Colon (tissue), 2 donors: Measurements from ENCODE around the gene CPNE7.
"Not testable (repeated sequence)": the region's sequence is repeated elsewhere in the genome, so short reads cannot be mapped to it uniquely, and the experiment has no call there.

Experiments used
- FAIRE-seq: peaks from 2 replicates; lab custom pipeline; 2012; peaks lifted over from hg19 to GRCh38; lab: Jason Lieb, UNC
- donor health status: control.
- donor health status: control.

The CPNE7 gene

DNA sequence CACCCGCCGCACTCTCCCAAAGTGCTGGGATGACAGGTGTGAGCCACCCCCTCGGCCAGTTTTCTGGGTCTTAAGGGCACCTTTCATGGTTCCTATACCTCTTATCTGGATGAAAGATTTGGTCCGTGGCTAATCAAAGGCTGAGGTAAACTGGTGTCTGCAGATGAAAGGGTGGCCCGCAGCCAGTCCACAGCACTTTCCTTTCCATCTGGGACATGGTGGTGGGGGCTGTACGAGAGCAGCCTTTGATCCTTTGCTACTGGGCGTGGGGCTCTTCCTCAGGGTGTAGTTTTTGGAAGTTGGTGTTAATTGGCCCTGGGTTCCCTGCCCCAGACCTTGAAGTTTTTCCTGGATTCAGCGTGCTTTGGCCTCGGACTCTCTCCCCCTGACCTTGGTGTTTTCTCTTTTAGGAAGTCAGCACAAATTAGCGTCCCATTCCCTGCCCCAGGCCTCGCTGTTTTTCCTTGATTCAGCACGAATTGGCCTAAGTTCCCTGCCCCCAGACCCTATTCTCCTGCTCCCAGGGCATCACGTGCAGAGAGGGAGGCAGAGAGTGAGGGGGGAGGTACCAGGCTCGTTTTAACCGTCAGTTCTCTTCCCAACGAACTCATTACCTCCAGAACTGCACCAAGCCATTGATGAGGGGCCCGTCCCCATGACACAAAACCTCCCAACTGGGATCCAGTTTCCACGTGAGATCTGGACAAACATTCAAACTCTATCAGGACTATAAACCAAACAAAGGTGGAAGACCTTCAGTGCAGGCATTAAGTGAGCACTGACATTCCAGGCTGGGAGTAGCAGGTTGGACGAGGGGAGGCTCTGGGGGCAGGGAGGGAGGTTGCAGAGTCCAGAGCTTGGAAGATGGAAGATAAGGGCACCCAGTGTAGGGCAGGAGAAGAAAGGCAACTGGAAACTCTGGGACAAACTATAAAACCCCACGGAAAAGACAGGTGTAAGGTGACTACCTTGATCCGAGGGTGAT is 49.5 kb downstream of the CPNE7 start:
- FAIRE-seq = no peak

DNA sequence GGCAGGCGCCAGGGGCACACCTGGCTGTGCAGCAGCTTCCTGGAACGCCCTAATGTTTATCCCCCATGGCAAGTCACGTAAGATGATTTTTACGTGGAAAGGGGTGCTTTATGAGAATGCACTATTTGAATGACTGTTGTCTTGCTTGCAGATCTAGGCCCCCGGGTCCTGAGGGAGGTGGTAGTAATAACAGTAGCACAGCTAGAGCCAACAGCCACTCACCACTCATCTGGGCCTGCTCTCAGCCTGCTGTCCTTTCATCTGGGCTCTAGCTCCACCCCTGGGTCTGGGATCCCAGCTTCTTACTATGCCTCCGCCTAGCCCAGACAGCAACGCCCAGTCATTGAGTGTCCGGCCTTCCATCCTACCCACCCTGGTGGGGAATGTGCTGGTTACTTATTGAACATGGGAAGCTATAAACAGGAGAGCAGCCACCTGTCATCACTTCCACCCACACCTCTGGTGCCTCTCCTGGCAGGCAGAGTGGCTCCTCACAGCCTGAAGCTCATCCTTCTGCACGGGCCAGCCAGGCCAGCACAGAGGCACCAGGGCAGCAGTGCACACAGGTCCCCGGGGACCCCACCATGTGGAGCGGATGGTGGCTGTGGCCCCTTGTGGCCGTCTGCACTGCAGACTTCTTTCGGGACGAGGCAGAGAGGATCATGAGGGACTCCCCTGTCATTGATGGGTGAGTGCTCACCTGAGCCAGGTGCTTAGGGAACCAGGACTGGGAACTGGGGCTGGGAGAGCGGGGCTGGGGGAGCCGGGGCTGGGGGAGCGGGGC is 54.5 kb downstream of the CPNE7 start:
- no peak for FAIRE-seq

DNA sequence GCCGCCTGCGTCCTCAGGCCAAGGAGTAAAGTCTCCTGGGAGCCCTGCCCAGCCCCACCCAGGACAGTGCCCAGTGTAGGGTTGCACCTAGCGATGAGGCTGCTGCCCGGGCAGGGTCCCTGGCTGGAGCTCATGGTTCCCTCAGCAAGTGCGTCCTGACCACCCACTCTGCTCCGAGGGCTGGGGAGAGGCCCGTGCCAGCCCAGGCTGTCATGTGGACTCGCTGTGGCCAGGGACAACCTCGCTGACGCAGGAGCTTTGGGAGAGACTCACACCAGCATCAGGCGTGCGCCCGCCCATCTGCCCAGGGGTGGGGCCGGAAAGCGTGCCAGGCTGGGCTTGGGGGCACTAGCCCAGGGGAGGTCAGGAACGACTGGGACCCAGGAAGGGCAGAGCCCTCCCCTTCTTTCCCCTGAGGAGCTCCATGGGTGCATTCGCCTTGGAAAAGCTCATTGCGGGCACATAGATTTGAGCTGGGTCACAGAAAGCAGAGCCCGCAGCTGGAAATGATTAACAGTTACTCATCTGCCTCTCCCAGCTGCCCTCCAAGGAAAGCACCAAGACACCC is 57.6 kb downstream of the CPNE7 start:
- FAIRE-seq = no peak

DNA sequence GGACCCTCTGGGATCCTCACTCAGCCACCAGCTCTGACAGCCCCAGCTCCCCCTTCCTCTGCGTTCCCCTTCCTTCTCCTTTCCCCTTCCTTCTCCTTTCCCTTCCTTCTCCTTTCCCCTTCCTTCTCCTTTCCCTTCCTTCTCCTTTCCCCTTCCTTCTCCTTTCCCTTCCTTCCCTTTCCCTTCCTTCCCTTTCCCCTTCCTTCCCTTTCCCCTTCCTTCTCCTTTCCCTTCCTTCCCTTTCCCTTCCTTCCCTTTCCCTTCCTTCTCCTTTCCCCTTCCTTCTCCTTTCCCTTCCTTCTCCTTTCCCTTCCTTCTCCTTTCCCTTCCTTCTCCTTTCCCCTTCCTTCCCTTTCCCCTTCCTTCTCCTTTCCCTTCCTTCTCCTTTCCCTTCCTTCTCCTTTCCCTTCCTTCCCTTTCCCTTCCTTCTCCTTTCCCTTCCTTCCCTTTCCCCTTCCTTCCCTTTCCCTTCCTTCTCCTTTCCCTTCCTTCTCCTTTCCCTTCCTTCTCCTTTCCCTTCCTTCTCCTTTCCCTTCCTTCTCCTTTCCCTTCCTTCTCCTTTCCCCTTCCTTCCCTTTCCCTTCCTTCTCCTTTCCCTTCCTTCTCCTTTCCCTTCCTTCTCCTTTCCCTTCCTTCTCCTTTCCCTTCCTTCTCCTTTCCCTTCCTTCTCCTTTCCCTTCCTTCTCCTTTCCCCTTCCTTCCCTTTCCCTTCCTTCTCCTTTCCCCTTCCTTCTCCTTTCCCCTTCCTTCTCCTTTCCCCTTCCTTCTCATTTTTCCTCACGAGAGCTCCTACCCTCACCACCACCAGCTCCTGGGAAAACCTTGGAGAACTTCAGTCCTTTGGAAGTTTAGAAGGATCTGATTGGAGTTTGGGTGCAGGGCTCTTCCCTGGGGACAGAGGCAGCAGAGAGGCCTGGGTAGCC is 59.2 kb downstream of the CPNE7 start:
- FAIRE-seq = not testable (repeated sequence)

DNA sequence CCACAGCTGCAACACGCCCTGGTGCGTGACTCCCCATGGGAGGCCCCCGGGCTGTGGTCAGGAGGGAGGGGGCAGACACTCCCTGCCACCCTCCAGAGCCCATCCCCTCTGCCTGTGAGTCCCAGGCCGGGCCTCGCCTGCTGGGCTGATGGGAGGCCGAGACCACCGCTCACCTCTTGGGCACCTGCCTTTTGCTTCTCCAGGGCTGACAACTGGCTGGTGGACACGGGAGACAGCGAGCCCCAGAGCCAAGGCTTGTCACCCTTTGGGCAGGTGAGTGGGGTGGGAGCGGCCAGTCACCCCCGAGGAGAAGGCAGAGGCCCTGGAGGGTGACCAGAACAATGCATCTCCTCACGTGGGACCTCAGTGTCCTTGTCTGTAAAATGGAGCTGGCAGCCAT is 61.1 kb downstream of the CPNE7 start:
- FAIRE-seq = no peak

DNA sequence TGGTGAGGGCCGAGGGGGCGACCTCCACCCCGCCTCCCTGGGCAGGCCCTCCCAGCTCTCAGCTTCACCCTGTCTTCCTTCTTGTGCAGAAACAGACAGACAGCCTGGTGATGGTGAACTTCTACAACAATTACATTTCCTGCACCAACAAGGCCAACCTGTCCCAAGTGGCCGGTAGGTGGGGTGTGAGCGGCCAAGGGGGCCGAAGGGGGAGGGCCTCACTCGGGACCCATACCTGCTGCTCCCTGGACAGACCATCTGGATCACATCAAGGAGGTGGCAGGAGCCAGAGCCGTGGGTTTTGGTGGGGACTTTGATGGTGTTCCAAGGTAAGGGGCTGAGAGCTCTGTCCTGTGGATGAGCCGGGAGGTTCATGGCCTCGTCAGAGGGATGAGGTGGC is 61.8 kb downstream of the CPNE7 start:
- FAIRE-seq = no peak

DNA sequence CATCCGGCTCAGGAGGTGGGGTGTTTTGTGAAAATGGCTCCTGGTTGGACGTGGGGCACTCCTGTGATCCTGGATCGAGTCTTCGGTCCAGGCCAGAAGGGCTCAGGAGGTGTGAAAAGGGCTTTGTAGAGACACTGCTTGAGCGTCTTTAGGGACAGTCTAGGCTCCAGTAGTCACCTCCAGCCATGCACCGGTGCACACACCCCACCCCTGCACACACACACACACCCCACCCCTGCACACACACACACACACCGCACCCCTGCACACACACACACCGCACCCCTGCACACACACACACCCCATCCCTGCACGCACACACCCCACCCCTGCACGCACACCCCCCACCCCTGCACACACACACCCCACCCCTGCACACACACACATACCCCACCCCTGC is 62.9 kb downstream of the CPNE7 start:
- FAIRE-seq = no peak

DNA sequence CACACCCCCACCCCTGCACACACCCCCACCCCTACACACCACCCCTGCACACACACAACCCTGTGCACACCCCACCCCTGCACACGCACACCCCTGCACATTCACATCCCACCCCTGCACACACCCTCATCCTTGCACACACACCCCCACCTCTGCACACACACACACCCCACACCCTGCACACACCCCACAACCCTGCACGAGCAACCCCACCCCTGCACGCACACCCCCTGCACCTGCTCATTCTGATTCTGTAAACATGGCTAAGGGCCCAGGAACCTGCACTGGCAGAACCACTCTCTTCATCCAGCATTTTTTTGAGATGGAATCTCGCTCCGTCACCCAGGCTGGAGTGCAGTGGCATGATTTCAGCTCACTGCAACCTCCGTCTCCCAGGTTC is 63.8 kb downstream of the CPNE7 start:
- FAIRE-seq = no peak

DNA sequence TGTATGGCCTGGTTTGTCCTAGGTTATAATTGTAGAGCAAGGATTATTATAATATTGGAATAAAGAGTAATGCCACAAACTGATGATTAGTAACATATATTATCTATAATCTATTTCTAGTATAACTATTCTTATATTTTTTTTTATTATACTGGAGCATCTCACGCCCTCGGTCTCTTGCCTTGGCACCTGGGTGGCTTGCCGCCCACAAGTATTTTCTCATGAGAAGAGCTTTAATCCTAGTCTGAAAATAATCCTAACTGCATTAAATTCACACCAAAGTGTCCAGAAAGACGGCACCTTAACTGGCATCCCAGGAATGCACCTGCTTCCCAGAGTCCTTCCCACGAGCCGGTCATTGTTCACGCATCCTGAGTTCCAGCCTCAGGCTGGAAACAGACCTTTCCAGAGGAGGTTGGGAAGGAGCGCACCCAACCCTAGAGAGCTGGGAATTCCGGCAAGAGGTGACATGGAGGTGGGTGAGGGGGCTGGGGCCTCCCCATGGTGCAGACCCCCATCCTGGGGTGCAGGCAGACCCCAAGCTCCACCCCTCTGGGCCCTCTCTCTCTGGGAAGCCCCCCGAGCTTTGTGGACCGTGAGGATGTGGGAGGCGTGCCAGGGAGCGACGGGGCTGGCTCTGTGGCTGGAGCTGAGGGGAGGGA is 66.0 kb downstream of the CPNE7 start:
- FAIRE-seq = no peak

DNA sequence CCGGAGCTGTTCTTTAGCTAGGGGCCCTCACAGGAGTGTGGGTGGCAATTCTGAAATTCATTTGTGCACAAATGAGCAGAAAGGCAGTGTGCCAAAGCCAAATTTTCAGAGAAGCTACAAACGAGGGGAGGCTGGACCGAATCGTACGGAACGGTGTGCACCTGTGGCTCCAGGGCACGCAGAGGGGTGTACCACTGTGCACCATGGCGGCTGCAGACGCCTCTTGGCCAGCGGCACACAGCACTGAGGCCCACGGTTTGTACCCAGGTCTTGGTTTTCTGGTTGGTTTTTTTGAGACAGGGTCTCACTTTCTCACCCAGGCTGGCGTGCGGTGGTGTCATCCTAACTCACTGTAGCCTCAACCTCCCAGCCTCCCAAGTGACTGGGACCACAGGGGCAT is 67.0 kb downstream of the CPNE7 start:
- FAIRE-seq = no peak

DNA sequence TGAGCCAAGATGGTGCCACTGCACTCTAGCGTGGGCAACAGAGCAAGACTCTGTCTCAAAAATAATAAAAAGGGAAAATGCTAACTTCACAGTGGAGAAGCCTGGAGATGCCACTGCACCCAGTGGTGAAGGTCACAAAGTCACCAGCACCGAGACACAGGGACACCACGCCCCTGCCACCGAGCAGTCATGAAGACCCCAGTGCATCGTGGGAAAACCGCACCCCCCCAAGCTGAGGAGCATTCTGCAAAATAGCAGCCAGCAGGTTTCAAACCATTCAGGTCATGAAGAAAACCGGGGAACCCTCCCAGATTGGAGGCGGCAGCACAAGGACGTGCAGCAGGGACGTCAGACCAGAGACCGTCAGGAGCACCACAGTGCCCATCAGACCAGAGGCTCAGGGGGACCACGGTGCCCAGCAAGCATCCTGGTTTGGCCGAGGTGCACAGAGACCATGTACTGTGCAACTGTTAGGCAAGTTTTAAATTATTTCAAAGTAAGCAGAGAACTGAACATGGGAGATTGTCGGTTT is 68.3 kb downstream of the CPNE7 start:
- no peak for FAIRE-seq

DNA sequence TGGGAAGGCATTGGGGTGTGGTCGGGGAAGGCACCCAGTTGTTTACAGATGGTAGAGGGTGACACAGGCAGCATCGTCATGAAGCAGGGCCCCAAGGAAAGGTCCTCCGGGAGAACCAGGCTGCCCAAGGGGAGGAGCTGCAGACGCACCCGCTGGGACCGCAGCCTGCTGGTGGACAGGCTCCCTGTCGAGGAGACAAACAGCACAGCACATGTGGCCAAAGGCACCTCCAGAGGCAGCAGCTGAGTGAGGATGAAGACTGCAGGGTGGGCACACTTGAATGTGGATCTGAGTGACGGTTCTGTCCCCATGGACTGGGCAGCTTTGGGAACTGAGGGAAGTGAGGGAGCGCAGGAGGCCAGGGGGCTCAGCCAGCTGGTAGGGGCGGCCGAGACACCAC is 69.6 kb downstream of the CPNE7 start:
- FAIRE-seq = no peak

DNA sequence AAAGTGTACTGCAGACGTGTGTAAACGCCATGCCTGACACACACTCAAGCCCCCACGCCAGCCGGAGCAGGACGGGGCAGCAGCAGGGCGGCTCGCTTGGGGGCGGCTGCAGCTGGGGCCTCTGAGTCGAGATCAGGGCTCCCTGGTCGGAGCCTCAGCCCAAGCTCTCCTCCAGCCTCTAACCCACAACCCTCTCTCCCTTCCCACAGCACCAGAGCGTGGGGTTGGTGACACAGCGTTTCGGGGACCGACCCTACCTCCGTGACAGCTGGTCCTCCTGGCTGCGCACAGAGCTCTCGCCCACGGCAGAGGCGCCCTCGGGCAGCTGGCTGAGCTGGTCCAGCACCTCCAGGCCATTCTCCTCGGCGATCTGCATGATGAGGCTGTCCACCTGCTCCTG is 70.7 kb downstream of the CPNE7 start:
- FAIRE-seq = no peak
